ENCODE data around the gene BBS9.

DNA sequence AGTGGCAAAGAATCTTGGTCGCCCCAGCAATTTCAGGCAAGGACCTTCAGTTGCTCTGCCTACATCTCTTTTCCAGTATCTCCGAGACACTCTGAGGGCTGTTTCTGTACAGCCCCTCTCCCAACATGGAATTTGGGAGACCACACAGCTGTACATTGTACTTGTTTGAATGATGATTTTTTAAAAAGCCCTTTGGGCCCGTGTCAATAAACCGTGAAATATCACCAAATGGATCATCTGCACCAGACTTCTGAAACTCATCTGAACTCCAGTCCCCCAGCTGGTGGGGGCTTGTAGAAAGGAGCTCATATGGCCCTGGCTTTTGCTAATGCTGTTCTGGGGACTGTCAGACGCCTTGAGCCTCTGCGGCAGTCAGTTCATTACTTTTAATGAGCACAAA is 374.9 kb downstream of the BBS9 start:
- no peak for TF ChIP-seq EZH2 (IDR thresholded peaks at IDR 0.05; ENCODE audit: low read length, unreplicated experiment)
- no peak for TF ChIP-seq CTCF (conservative IDR thresholded peaks at IDR 0.05; ENCODE audit: low read depth, low read length)
- no peak for TF ChIP-seq EZH2phosphoT487 (IDR thresholded peaks at IDR 0.05; ENCODE audit: borderline replicate concordance, low read length)
